ENCODE measurements around the gene SLC25A43.

GRCh38 chrX:119486745-119487144 lies 87.6 kb downstream of the SLC25A43 start:
- no peak for TF ChIP-seq CTCF (conservative IDR thresholded peaks at IDR 0.05; ENCODE audit: low read depth, low read length)
- no peak for TF ChIP-seq FOS (IDR thresholded peaks at IDR 0.05; ENCODE audit: low read depth, low read length)
- no peak for TF ChIP-seq CHD1 (IDR thresholded peaks at IDR 0.05; ENCODE audit: low read depth, low read length)
- no peak for TF ChIP-seq RAD21 (IDR thresholded peaks at IDR 0.05; ENCODE audit: low read length)
- TF ChIP-seq POLR2A (IDR thresholded peaks at IDR 0.05; ENCODE audit: low read depth, low read length) = no peak
- no peak for TF ChIP-seq SMC3 (IDR thresholded peaks at IDR 0.05; ENCODE audit: low read depth, low read length)
- no peak for TF ChIP-seq RFX5 (IDR thresholded peaks at IDR 0.05; ENCODE audit: low read depth, low read length)
- no peak for TF ChIP-seq ELK1 (IDR thresholded peaks at IDR 0.05; ENCODE audit: borderline replicate concordance, low read depth, low read length)
- TF ChIP-seq MAZ (IDR thresholded peaks at IDR 0.05; ENCODE audit: borderline replicate concordance, low read depth, low read length) = no peak
- no peak for TF ChIP-seq MXI1 (IDR thresholded peaks at IDR 0.05; ENCODE audit: borderline replicate concordance, low read depth, low read length)
- no peak for TF ChIP-seq RCOR1 (IDR thresholded peaks at IDR 0.05; ENCODE audit: insufficient replicate concordance, low read length)
- TF ChIP-seq NFE2L2 (IDR thresholded peaks at IDR 0.05; ENCODE audit: low read depth, low read length) = no peak
